OCI-LY7 (cell line): ENCODE data around the gene NXN. TPM values are rescaled to one million over a fixed set of nuclear protein-coding genes. Genes with fewer than 3 reads are reported as not detected.

ENCODE experiments used
- BruUV-seq: library from RNA; stranded (reverse); fragments of 400-500 nt; replicated peaks from 2 replicates; lab custom pipeline; 2021; lab: Mats Ljungman, UMichigan
- CTCF ChIA-PET: fragments of 300-600 bp; sonication (Branson Sonifier 250); formaldehyde crosslinking; loops from one replicate; lab custom pipeline; 2022; ENCODE audit warnings: antibody characterized with exemption; ENCODE audit not compliant: unreplicated experiment; lab: Charles Lee
- POLR2A ChIA-PET: fragments of 300-600 bp; sonication (Branson Sonifier 250); formaldehyde crosslinking; loops from one replicate; lab custom pipeline; 2022; ENCODE audit warnings: antibody characterized with exemption; lab: Charles Lee
- DNase-seq: peaks from one replicate; pipeline ENCODE4 v3.0.0-alpha.2; 2015; ENCODE audit warnings: low spot score
- H2AFZ ChIP-seq: fragments of 200-600 bp; sonication (generic), shearing (Covaris generic); 2 replicates; pipeline ENCODE4 v1.6.1; 2014; ENCODE audit warnings: mild to moderate bottlenecking, antibody characterized with exemption, low read length, moderate library complexity
- H3K27ac ChIP-seq: fragments of 200-600 bp; sonication (generic); 2 replicates; pipeline ENCODE4 v1.5.1; 2014; ENCODE audit warnings: mixed run types, low read depth, mild to moderate bottlenecking, moderate library complexity, low read length, inconsistent platforms; ENCODE audit not compliant: poor library complexity, severe bottlenecking
- H3K36me3 ChIP-seq: fragments of 200-600 bp; sonication (generic); 2 replicates; pipeline ENCODE4 v1.6.1; 2014; ENCODE audit warnings: mild to moderate bottlenecking, antibody characterized with exemption, low read length, moderate library complexity, mixed read lengths; ENCODE audit not compliant: insufficient read depth
- H3K4me1 ChIP-seq: fragments of 200-600 bp; sonication (generic); 2 replicates; pipeline ENCODE4 v1.5.1; 2014; ENCODE audit warnings: mild to moderate bottlenecking, low read length; ENCODE audit not compliant: insufficient read depth, poor library complexity, severe bottlenecking
- H3K4me2 ChIP-seq: fragments of 200-600 bp; sonication (generic); 2 replicates; pipeline ENCODE4 v1.6.1; 2014; ENCODE audit warnings: mild to moderate bottlenecking, low read length
- H3K4me3 ChIP-seq: fragments of 200-600 bp; sonication (generic); 2 replicates; pipeline ENCODE4 v1.5.1; 2014; ENCODE audit warnings: mild to moderate bottlenecking, low read depth, low read length; ENCODE audit not compliant: poor library complexity, severe bottlenecking
- H3K79me2 ChIP-seq: fragments of 200-600 bp; sonication (generic); 2 replicates; pipeline ENCODE4 v1.6.1; 2016; ENCODE audit warnings: low read depth, mild to moderate bottlenecking, low read length, moderate library complexity, mixed read lengths; ENCODE audit not compliant: insufficient read depth
- H3K9me2 ChIP-seq: fragments of 200-600 bp; sonication (generic); 2 replicates; pipeline ENCODE4 v1.6.1; 2016; ENCODE audit warnings: mild to moderate bottlenecking, low read length, mixed read lengths; ENCODE audit not compliant: insufficient read depth
- H3K9me3 ChIP-seq: fragments of 200-600 bp; sonication (generic); 2 replicates; pipeline ENCODE4 v1.6.1; 2014; ENCODE audit warnings: mild to moderate bottlenecking, mixed run types, low read length, mixed read lengths
- H4K20me1 ChIP-seq: fragments of 200-600 bp; sonication (generic); 2 replicates; pipeline ENCODE4 v1.6.1; 2014; ENCODE audit warnings: mild to moderate bottlenecking, antibody characterized with exemption, low read length, moderate library complexity, mixed read lengths; ENCODE audit not compliant: insufficient read depth
- CTCF ChIP-seq: fragments of 200-600 bp; sonication (generic); conservative IDR thresholded peaks from 2 replicates; pipeline ENCODE4 v1.5.1; 2014; ENCODE audit warnings: mild to moderate bottlenecking, antibody characterized with exemption, low read length, moderate library complexity, mixed read lengths
- EZH2phosphoT487 ChIP-seq: fragments of 200-600 bp; sonication (generic); IDR thresholded peaks from 2 replicates; pipeline ENCODE4 v1.6.1; 2018; ENCODE audit warnings: low read depth, borderline replicate concordance, mild to moderate bottlenecking, mixed run types, antibody characterized with exemption, low read length, moderate library complexity, mixed read lengths
- intact Hi-C: fragments of 100-400 bp; cut with micrococcal nuclease; formaldehyde crosslinking; loops from one replicate; pipeline ENCODE4 v1.10.0; 2022; ENCODE audit not compliant: unreplicated experiment
- total RNA-seq, 2 experiments: library from RNA; depleted of rRNA in 1 of 2; stranded (reverse); fragments of >200 nt in 1 of 2; shearing (Covaris generic) in 1 of 2; gene quantifications; 2 replicates each; pipeline ENCODE4 v1.2.3, GENCODE V29; 2014 to 2022

The NXN gene
- total RNA-seq, 2 experiments from 2014 or later: 1.3 to 2.8 TPM

DNA sequence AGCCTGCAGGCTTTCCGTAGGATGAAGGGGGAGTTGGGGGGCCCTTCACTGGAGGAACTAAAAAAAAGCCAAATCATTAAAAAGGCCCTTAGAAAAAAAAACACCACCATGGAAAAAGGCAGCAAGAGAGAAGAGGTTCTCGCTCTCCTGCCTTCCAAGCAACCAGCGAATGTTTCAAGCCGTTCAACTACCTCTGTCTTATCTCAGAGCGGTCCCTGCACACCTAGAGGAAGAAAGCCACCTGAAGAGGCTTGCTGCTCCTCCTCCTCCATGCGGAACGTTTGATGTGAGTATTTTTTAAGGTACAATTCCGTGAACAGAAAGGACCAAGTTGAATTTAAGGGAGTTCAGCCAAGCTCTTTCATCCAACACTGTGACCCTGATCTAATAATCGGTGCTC lies 9.2 kb downstream of the NXN start:
- Histone ChIP-seq H3K9me3 (no peaks in the 10 kb centered on the region), H3K4me3 (no peak overlapping the region), H3K9me2 (no peaks in the 10 kb centered on the region), H4K20me1 (no peaks in the 10 kb centered on the region), H3K27ac (no peak overlapping the region), H3K36me3 (no peaks in the 10 kb centered on the region), H3K4me2 (no peak overlapping the region), H3K79me2 (no peaks in the 10 kb centered on the region), H3K4me1 (no peaks in the 10 kb centered on the region), H2AFZ (no peak overlapping the region)
- ChIA-PET CTCF (no interaction called here), POLR2A (no interaction called here)
- intact Hi-C loops: no loop called here
- BruUV-seq: no TSS peak
- DNase-seq: no peak
- no peak for TF ChIP-seq CTCF
- TF ChIP-seq EZH2phosphoT487: no peak

GRCh38 chr17:969811-970355 lies 9.7 kb downstream of the NXN start:
- Histone ChIP-seq H3K27ac (no peak overlapping the region), H3K36me3 (no peaks in the 10 kb centered on the region), H3K4me3 (no peak overlapping the region), H2AFZ (no peak overlapping the region), H3K9me2 (no peaks in the 10 kb centered on the region), H4K20me1 (no peaks in the 10 kb centered on the region), H3K9me3 (no peaks in the 10 kb centered on the region), H3K4me2 (no peak overlapping the region), H3K79me2 (no peaks in the 10 kb centered on the region), H3K4me1 (no peaks in the 10 kb centered on the region)
- BruUV-seq: no TSS peak
- intact Hi-C loops: no loop called here
- ChIA-PET POLR2A (no interaction called here), CTCF (no interaction called here)
- no peak for DNase-seq
- TF ChIP-seq CTCF (no peak), EZH2phosphoT487 (no peak)

GRCh38 chr17:968812-969730 lies 10.5 kb downstream of the NXN start:
- Histone ChIP-seq H3K36me3 (no peaks in the 10 kb centered on the region), H3K4me2 (no peak overlapping the region), H3K4me3 (no peak overlapping the region), H3K9me2 (no peaks in the 10 kb centered on the region), H3K4me1 (no peaks in the 10 kb centered on the region), H4K20me1 (no peaks in the 10 kb centered on the region), H3K79me2 (no peaks in the 10 kb centered on the region), H3K27ac (no peak overlapping the region), H3K9me3 (no peaks in the 10 kb centered on the region), H2AFZ (no peak overlapping the region)
- TF ChIP-seq EZH2phosphoT487 (no peak), CTCF (no peak)
- POLR2A ChIA-PET: no interaction called here
- no TSS peak for BruUV-seq
- intact Hi-C loops: no loop called here
- DNase-seq: no peak
- CTCF ChIA-PET: interaction anchor here (1.0 kb wide), 1 partner anchor 12 kb away, joined by 3 read pairs; no protein-coding TSS in a partner anchor
